Type B pancreatic cell (in vitro differentiated cells): ENCODE measurements around the gene EFNB3. TPM values are rescaled to one million over a fixed set of nuclear protein-coding genes. Genes with fewer than 3 reads are reported as not detected.

ENCODE experiments used
- DNase-seq: peaks from one replicate; pipeline ENCODE4 v3.0.0; 2021; ENCODE audit warnings: mixed read lengths; ENCODE audit not compliant: unreplicated experiment; ENCODE audit errors: extremely low spot score
- H3K27ac Mint-ChIP-seq: 2 replicates; pipeline ENCODE4 v1.8.0; 2021; ENCODE audit warnings: mild to moderate bottlenecking, mixed read lengths
- H3K27me3 Mint-ChIP-seq: 2 replicates; pipeline ENCODE4 v1.8.0; 2021; ENCODE audit warnings: mixed read lengths
- H3K36me3 Mint-ChIP-seq: 2 replicates; pipeline ENCODE4 v1.8.0; 2021; ENCODE audit warnings: mixed read lengths
- H3K4me1 Mint-ChIP-seq: one replicate; pipeline ENCODE4 v1.8.0; 2021; ENCODE audit warnings: mixed read lengths; ENCODE audit not compliant: unreplicated experiment
- H3K4me3 Mint-ChIP-seq: 2 replicates; pipeline ENCODE4 v1.8.0; 2021; ENCODE audit warnings: mild to moderate bottlenecking, mixed read lengths
- H3K9me3 Mint-ChIP-seq: 2 replicates; pipeline ENCODE4 v1.8.0; 2021; ENCODE audit warnings: mixed read lengths
- CTCF ChIP-seq: fragments of 200-600 bp; sonication (generic); conservative IDR thresholded peaks from 2 replicates; pipeline ENCODE4 v1.5.0; 2021; ENCODE audit warnings: antibody characterized with exemption, mild to moderate bottlenecking
- total RNA-seq: library from RNA; stranded (reverse); gene quantifications from 2 replicates; pipeline ENCODE4 v1.2.1, GENCODE V29; 2021; ENCODE audit warnings: low replicate concordance

Gene EFNB3
- total RNA-seq, 1 donor from 2014 or later = 79.5 TPM

- H3K4me1 Mint-ChIP-seq = peaks cover 30% of the 10 kb centered on the region
- no peaks in the 10 kb centered on the region for H3K9me3 Mint-ChIP-seq
- no peak for TF ChIP-seq CTCF
- no peak for DNase-seq
- H3K4me3 Mint-ChIP-seq = no peak overlapping the region
- H3K36me3 Mint-ChIP-seq = no peaks in the 10 kb centered on the region
- no peak overlapping the region for H3K27ac Mint-ChIP-seq
- peaks cover 20% of the 10 kb centered on the region for H3K27me3 Mint-ChIP-seq
Measured at GRCh38 chr17:7702776-7703175, 2.2 kb upstream of the EFNB3 start.

- Mint-ChIP-seq H3K27me3 (peaks cover 20% of the 10 kb centered on the region), H3K9me3 (no peaks in the 10 kb centered on the region), H3K4me1 (peaks cover 30% of the 10 kb centered on the region), H3K36me3 (no peaks in the 10 kb centered on the region), H3K4me3 (peak overlapping the region; percentile 91), H3K27ac (peak overlapping the region; percentile 86)
- DNase-seq = no peak
- TF ChIP-seq CTCF = no peak
Measured at GRCh38 chr17:7703584-7704479, 1.2 kb upstream of the EFNB3 start.

- TF ChIP-seq CTCF = no peak
- Mint-ChIP-seq H3K4me3 (peak overlapping the region; percentile 91), H3K27ac (peak overlapping the region; percentile 57), H3K4me1 (peaks cover 31% of the 10 kb centered on the region), H3K9me3 (no peaks in the 10 kb centered on the region), H3K36me3 (peaks cover under 1% of the 10 kb centered on the region), H3K27me3 (peaks cover 20% of the 10 kb centered on the region)
- no peak for DNase-seq
Measured at GRCh38 chr17:7705269-7706255, 560 bp downstream of the EFNB3 start.

GRCh38 chr17:7706631-7707354, 1.8 kb downstream of the EFNB3 start:
- H3K9me3 Mint-ChIP-seq = no peaks in the 10 kb centered on the region
- TF ChIP-seq CTCF = no peak
- H3K27me3 Mint-ChIP-seq = peaks cover 25% of the 10 kb centered on the region
- DNase-seq = no peak
- peaks cover 4% of the 10 kb centered on the region for H3K36me3 Mint-ChIP-seq
- H3K27ac Mint-ChIP-seq = no peak overlapping the region
- peaks cover 41% of the 10 kb centered on the region for H3K4me1 Mint-ChIP-seq
- peak overlapping the region; percentile 88 for H3K4me3 Mint-ChIP-seq

- Mint-ChIP-seq H3K36me3 (peaks cover 4% of the 10 kb centered on the region), H3K4me3 (peak overlapping the region; percentile 88), H3K27ac (no peak overlapping the region), H3K9me3 (no peaks in the 10 kb centered on the region), H3K4me1 (peaks cover 45% of the 10 kb centered on the region), H3K27me3 (peaks cover 29% of the 10 kb centered on the region)
- TF ChIP-seq CTCF = no peak
- DNase-seq = no peak
Measured at GRCh38 chr17:7707446-7707845, 2.4 kb downstream of the EFNB3 start.
